OCI-LY1 (cell line): ENCODE results near the gene ISCU.

Source experiments
- H2AFZ ChIP-seq: fragments of 200-600 bp; sonication (generic), shearing (Covaris generic); 2 replicates; pipeline ENCODE4 v1.6.0; 2014; ENCODE audit warnings: antibody characterized with exemption, mild to moderate bottlenecking, low read length
- H3F3A ChIP-seq: fragments of 200-600 bp; sonication (generic), shearing (Covaris generic); 2 replicates; pipeline ENCODE4 v1.6.0; 2014; ENCODE audit warnings: mild to moderate bottlenecking, antibody characterized with exemption, low read length, moderate library complexity; ENCODE audit not compliant: insufficient read depth
- H3K27ac ChIP-seq: fragments of 200-600 bp; sonication (generic); 2 replicates; pipeline ENCODE4 v1.5.1; 2014; ENCODE audit warnings: low read length, mixed run types, mild to moderate bottlenecking, low read depth; ENCODE audit not compliant: poor library complexity, severe bottlenecking
- H3K27me3 ChIP-seq: fragments of 200-600 bp; sonication (generic); 2 replicates; pipeline ENCODE4 v1.6.0; 2014; ENCODE audit warnings: antibody characterized with exemption, mild to moderate bottlenecking, low read length, moderate library complexity; ENCODE audit not compliant: insufficient read depth
- H3K36me3 ChIP-seq: fragments of 200-600 bp; sonication (generic); 2 replicates; pipeline ENCODE4 v1.6.1; 2014; ENCODE audit warnings: mild to moderate bottlenecking, antibody characterized with exemption, low read length, moderate library complexity, mixed read lengths; ENCODE audit not compliant: insufficient read depth
- H3K4me1 ChIP-seq: fragments of 200-600 bp; sonication (generic); 2 replicates; pipeline ENCODE4 v1.5.1; 2014; ENCODE audit warnings: mild to moderate bottlenecking, low read length, moderate library complexity; ENCODE audit not compliant: insufficient read depth, severe bottlenecking
- H3K4me2 ChIP-seq: fragments of 200-600 bp; sonication (generic), shearing (Covaris generic); 2 replicates; pipeline ENCODE4 v1.6.1; 2014; ENCODE audit warnings: low read length
- H3K4me3 ChIP-seq: fragments of 200-600 bp; sonication (generic); 2 replicates; pipeline ENCODE4 v1.5.1; 2014; ENCODE audit warnings: low read length, low read depth, mild to moderate bottlenecking, mixed read lengths; ENCODE audit not compliant: poor library complexity, severe bottlenecking
- H3K79me2 ChIP-seq: fragments of 200-600 bp; shearing (Covaris generic); 2 replicates; pipeline ENCODE4 v1.6.1; 2016; ENCODE audit warnings: mixed run types, low read length, mixed read lengths; ENCODE audit not compliant: insufficient read depth
- H3K9ac ChIP-seq: fragments of 200-600 bp; sonication (generic), shearing (Covaris generic); 2 replicates; pipeline ENCODE4 v1.6.1; 2014; ENCODE audit warnings: mild to moderate bottlenecking, low read length, mixed read lengths
- H3K9me2 ChIP-seq: fragments of 200-600 bp; sonication (generic), shearing (Covaris generic); 2 replicates; pipeline ENCODE4 v1.6.1; 2014; ENCODE audit warnings: low read depth, mild to moderate bottlenecking, low read length, mixed read lengths
- H3K9me3 ChIP-seq: fragments of 200-600 bp; shearing (Covaris generic); 2 replicates; pipeline ENCODE4 v1.6.1; 2014; ENCODE audit warnings: low read length, mixed read lengths
- H4K20me1 ChIP-seq: fragments of 200-600 bp; sonication (generic), shearing (Covaris generic); 2 replicates; pipeline ENCODE4 v1.6.0; 2016; ENCODE audit warnings: mild to moderate bottlenecking, low read length; ENCODE audit not compliant: insufficient read depth
- CTCF ChIP-seq: fragments of 200-600 bp; sonication (generic), shearing (Covaris generic); IDR thresholded peaks from 2 replicates; pipeline ENCODE4 v1.5.1; 2017; ENCODE audit warnings: mild to moderate bottlenecking, antibody characterized with exemption, low read length, moderate library complexity, mixed read lengths
- EZH2 ChIP-seq: fragments of 200-600 bp; sonication (generic), shearing (Covaris generic); IDR thresholded peaks from 2 replicates; pipeline ENCODE4 v1.8.0; 2017; ENCODE audit warnings: borderline replicate concordance, mixed run types, mild to moderate bottlenecking, antibody characterized with exemption, low read length, moderate library complexity, mixed read lengths

The ISCU gene

GRCh38 chr12:108563136-108563803, 874 bp downstream of the ISCU start:
- Histone ChIP-seq H2AFZ (no peak overlapping the region), H3K79me2 (peaks cover 24% of the 10 kb centered on the region), H3K4me2 (peak overlapping the region; percentile 94), H3F3A (no peaks in the 10 kb centered on the region), H3K27ac (peak overlapping the region; percentile 51), H4K20me1 (no peaks in the 10 kb centered on the region), H3K9ac (peak overlapping the region; percentile 81), H3K27me3 (no peaks in the 10 kb centered on the region), H3K4me3 (peak overlapping the region; percentile 79), H3K9me3 (no peaks in the 10 kb centered on the region), H3K36me3 (peaks cover 41% of the 10 kb centered on the region; the same call in 1 of the 2 replicates), H3K4me1 (peaks cover 70% of the 10 kb centered on the region), H3K9me2 (no peaks in the 10 kb centered on the region)
- TF ChIP-seq CTCF (peak; percentile 67), EZH2 (no peak)

GRCh38 chr12:108563804-108564151, 1.4 kb downstream of the ISCU start:
- Histone ChIP-seq H2AFZ (no peak overlapping the region), H3K9me2 (no peaks in the 10 kb centered on the region), H4K20me1 (no peaks in the 10 kb centered on the region), H3K4me3 (peak overlapping the region; percentile 79), H3F3A (no peaks in the 10 kb centered on the region), H3K79me2 (peaks cover 21% of the 10 kb centered on the region), H3K4me2 (peak overlapping the region; percentile 94), H3K4me1 (peaks cover 71% of the 10 kb centered on the region), H3K9me3 (no peaks in the 10 kb centered on the region), H3K27ac (no peak overlapping the region), H3K27me3 (no peaks in the 10 kb centered on the region), H3K9ac (peak overlapping the region; percentile 24; the same call in 1 of the 2 replicates), H3K36me3 (peaks cover 45% of the 10 kb centered on the region; the same call in 1 of the 2 replicates)
- TF ChIP-seq EZH2 = no peak
- TF ChIP-seq CTCF = no peak

- no peak overlapping the region for H3K4me3 ChIP-seq
- TF ChIP-seq CTCF (no peak), EZH2 (no peak)
- H3K9me2 ChIP-seq = no peaks in the 10 kb centered on the region
- no peak overlapping the region for H3K4me2 ChIP-seq
- H3K36me3 ChIP-seq = peaks cover 45% of the 10 kb centered on the region; the same call in 1 of the 2 replicates
- no peak overlapping the region for H2AFZ ChIP-seq
- no peak overlapping the region for H3K9ac ChIP-seq
- H3K27me3 ChIP-seq = no peaks in the 10 kb centered on the region
- no peaks in the 10 kb centered on the region for H3F3A ChIP-seq
- H3K79me2 ChIP-seq = peaks cover 12% of the 10 kb centered on the region
- H3K27ac ChIP-seq = peak overlapping the region; percentile 23
- H3K9me3 ChIP-seq = no peaks in the 10 kb centered on the region
- peaks cover 71% of the 10 kb centered on the region for H3K4me1 ChIP-seq
- no peaks in the 10 kb centered on the region for H4K20me1 ChIP-seq
These were observed 2.3 kb downstream of the ISCU start for GRCh38 chr12:108564724-108565123.
